ENCODE data around the gene KRT34.

- TF ChIP-seq CTCF (IDR thresholded peaks at IDR 0.05): no peak
- TF ChIP-seq RCOR1 (IDR thresholded peaks at IDR 0.05; ENCODE audit: low read length): no peak
- no peak for TF ChIP-seq EP300 (IDR thresholded peaks at IDR 0.05; ENCODE audit: borderline replicate concordance in 1 of 2, low read depth in 1 of 2, low read length in 1 of 2)
- no peak for TF ChIP-seq MAX (IDR thresholded peaks at IDR 0.05; ENCODE audit: low read depth)
- TF ChIP-seq NFIC (IDR thresholded peaks at IDR 0.05; ENCODE audit: borderline replicate concordance): no peak
- no peak for TF ChIP-seq RAD21 (IDR thresholded peaks at IDR 0.05; ENCODE audit: low read length)
- no peak for TF ChIP-seq GABPA (IDR thresholded peaks at IDR 0.05; ENCODE audit: low read depth)
- TF ChIP-seq GATA2 (CRISPR knock-in tag; IDR thresholded peaks at IDR 0.05): no peak
- no peak for TF ChIP-seq PBX3 (IDR thresholded peaks at IDR 0.05)
These were observed 47.6 kb upstream of the KRT34 start for GRCh38 chr17:41429667-41430066.
